ENCODE results near the gene ARHGEF16. TPM values are rescaled to one million over a fixed set of nuclear protein-coding genes. Genes with fewer than 3 reads are reported as not detected.

ARHGEF16 gene
- total and polyA plus RNA-seq, 10 donors: 0.23 to 1.6 (median 0.84) TPM

DNA sequence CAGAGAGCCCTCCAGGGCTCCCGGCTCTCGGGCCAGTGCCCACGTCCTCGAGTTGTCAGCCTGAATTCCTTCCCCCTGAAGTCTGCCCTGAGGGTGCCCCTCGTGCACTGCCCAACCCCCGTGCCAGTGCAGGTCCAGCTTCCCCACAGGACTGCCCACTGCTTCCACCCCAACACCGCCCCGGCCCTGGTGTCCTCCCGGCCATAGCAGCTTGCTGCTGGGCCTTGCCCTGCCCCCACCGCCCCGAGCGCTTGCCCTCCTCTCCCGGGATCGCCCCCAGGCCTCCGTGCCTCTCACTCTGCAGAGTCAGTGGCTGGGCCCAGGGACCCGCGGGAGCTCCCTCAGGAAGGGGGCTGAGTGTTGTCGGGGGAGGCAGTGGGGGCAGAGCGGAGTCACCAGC, 24.1 kb upstream of the ARHGEF16 start:
- DNase-seq: no peak
- H3K27ac ChIP-seq: no peak overlapping the region
- TF ChIP-seq CTCF (IDR thresholded peaks at IDR 0.05 in 8 of 11, conservative IDR thresholded peaks at IDR 0.05 in 3 of 11): no peak
- TF ChIP-seq POLR2AphosphoS5 (IDR thresholded peaks at IDR 0.05): no peak
- no peak for TF ChIP-seq POLR2A (IDR thresholded peaks at IDR 0.05)
- peaks cover 0 to 22% (median 0%) of the 10 kb centered on the region in 7 donors for H3K27me3 ChIP-seq (replicated peaks in 1 of 7)
- WGBS, 5 donors: 84 to 93% (median 88%) methylated on average over 13 to 19 of the region's 19 CpGs
- no peak overlapping the region for H3K4me3 ChIP-seq
- intact Hi-C loops (cut with DNase I; ENCODE audit: low total_unique reads): no loop called here
- H3K9me3 ChIP-seq: no peaks in the 10 kb centered on the region
- H3K4me1 ChIP-seq: no peaks in the 10 kb centered on the region
- H3K36me3 ChIP-seq: no peaks in the 10 kb centered on the region

GRCh38 chr1:3430820-3431219, 23.6 kb upstream of the ARHGEF16 start:
- H3K27me3 ChIP-seq (replicated peaks in 1 of 7): peaks cover 0 to 19% (median 0%) of the 10 kb centered on the region in 7 donors
- no peaks in the 10 kb centered on the region for H3K9me3 ChIP-seq
- intact Hi-C loops (cut with DNase I; ENCODE audit: low total_unique reads): no loop called here
- no peaks in the 10 kb centered on the region for H3K36me3 ChIP-seq
- DNase-seq: no peak
- WGBS, 5 donors: 71 to 90% (median 84%) methylated on average over 19 to 22 of the region's 22 CpGs
- H3K4me3 ChIP-seq: no peak overlapping the region
- H3K27ac ChIP-seq: no peak overlapping the region
- no peaks in the 10 kb centered on the region for H3K4me1 ChIP-seq
- TF ChIP-seq POLR2AphosphoS5 (IDR thresholded peaks at IDR 0.05): no peak
- no peak for TF ChIP-seq POLR2A (IDR thresholded peaks at IDR 0.05)
- TF ChIP-seq CTCF (IDR thresholded peaks at IDR 0.05 in 8 of 11, conservative IDR thresholded peaks at IDR 0.05 in 3 of 11): no peak

DNA sequence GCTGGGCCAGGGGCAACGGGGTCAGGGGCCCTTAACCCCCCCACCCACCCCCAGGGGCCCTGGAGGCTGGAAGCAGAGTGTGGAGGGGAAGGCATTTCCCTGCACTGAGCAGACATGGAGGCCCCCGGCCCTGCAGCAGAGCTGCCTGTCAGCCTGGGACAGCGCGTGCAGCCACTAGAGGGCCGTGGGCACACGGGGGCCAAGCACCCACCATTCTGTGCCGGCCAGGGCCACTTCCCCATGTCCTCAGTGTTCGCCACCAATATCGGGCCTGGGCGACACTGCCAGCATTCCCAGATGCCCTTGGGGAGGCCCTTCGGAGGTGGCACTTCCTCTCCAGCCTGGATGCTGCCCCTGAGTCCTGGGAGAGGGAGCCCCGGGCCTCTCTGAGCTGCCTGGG, 23.2 kb upstream of the ARHGEF16 start:
- no peak for DNase-seq
- TF ChIP-seq CTCF (IDR thresholded peaks at IDR 0.05 in 8 of 11, conservative IDR thresholded peaks at IDR 0.05 in 3 of 11): no peak
- no peak for TF ChIP-seq POLR2A (IDR thresholded peaks at IDR 0.05)
- TF ChIP-seq POLR2AphosphoS5 (IDR thresholded peaks at IDR 0.05): no peak
- Histone ChIP-seq H3K36me3 (no peaks in the 10 kb centered on the region), H3K9me3 (no peaks in the 10 kb centered on the region), H3K27me3 (replicated peaks in 1 of 7) (peaks cover 0 to 19% (median 0%) of the 10 kb centered on the region in 7 donors), H3K4me1 (no peaks in the 10 kb centered on the region), H3K27ac (no peak overlapping the region), H3K4me3 (no peak overlapping the region)
- 31 to 95% (median 67%) methylated on average over 3 to 12 of the region's 12 CpGs for WGBS, 5 donors
- intact Hi-C loops (cut with DNase I; ENCODE audit: low total_unique reads): no loop called here

GRCh38 chr1:3431686-3432085, 22.8 kb upstream of the ARHGEF16 start:
- Histone ChIP-seq H3K27ac (no peak overlapping the region), H3K36me3 (no peaks in the 10 kb centered on the region), H3K4me1 (no peaks in the 10 kb centered on the region), H3K4me3 (no peak overlapping the region), H3K27me3 (replicated peaks in 1 of 7) (peaks cover 0 to 19% (median 0%) of the 10 kb centered on the region in 7 donors), H3K9me3 (no peaks in the 10 kb centered on the region)
- TF ChIP-seq POLR2A (IDR thresholded peaks at IDR 0.05) (no peak), CTCF (IDR thresholded peaks at IDR 0.05 in 8 of 11, conservative IDR thresholded peaks at IDR 0.05 in 3 of 11) (no peak), POLR2AphosphoS5 (IDR thresholded peaks at IDR 0.05) (no peak)
- no peak for DNase-seq
- WGBS, 5 donors: 84 to 93% (median 92%) methylated on average over 16 to 17 of the region's 17 CpGs
- intact Hi-C loops (cut with DNase I; ENCODE audit: low total_unique reads): no loop called here

All from spleen (tissue), 11 donors.